Lung (tissue), 12 donors: Measurements from ENCODE around the gene FUT8. TPM values are rescaled to one million over a fixed set of nuclear protein-coding genes. Genes with fewer than 3 reads are reported as not detected.

Source experiments
- ATAC-seq: fragments of 200-7000 bp; cut with Tn5 transposase; one replicate; pipeline ENCODE4 v1.9.1; 2020; ENCODE audit warnings: moderate number of reproducible peaks; ENCODE audit not compliant: insufficient read depth, low FRiP score
- DNase-seq, 3 donors: peaks; one replicate each; pipeline ENCODE4 v3.0.0-alpha.2; 2013 to 2017
- H3K27ac ChIP-seq, 2 donors: one replicate each; pipeline ENCODE4 v1.5.1; 2013; ENCODE audit warnings: mild to moderate bottlenecking in 2 of 2, moderate library complexity in 2 of 2, control low read depth in 1 of 2, inconsistent platforms in 1 of 2, low read depth in 1 of 2, low read length in 1 of 2
- H3K27me3 ChIP-seq, 3 donors: one replicate each; pipeline ENCODE4 v1.5.1; 2013; ENCODE audit warnings: low read length in 2 of 3; ENCODE audit not compliant: control insufficient read depth in 3 of 3, insufficient read depth in 3 of 3
- H3K36me3 ChIP-seq, 4 donors: one replicate each; pipeline ENCODE4 v1.5.1; 2013; ENCODE audit warnings: low read length in 4 of 4, mild to moderate bottlenecking in 1 of 4, moderate library complexity in 1 of 4; ENCODE audit not compliant: control insufficient read depth in 4 of 4, insufficient read depth in 4 of 4
- H3K4me1 ChIP-seq, 5 donors: one replicate each; pipeline ENCODE4 v1.5.1; 2013; ENCODE audit warnings: low read length in 5 of 5, mild to moderate bottlenecking in 2 of 5, moderate library complexity in 1 of 5; ENCODE audit not compliant: control insufficient read depth in 5 of 5, insufficient read depth in 5 of 5
- H3K4me3 ChIP-seq: one replicate; pipeline ENCODE4 v1.5.1; 2013; ENCODE audit warnings: mild to moderate bottlenecking, control low read depth, moderate library complexity
- H3K9ac ChIP-seq, 2 donors: one replicate each; pipeline ENCODE4 v1.5.1; 2013; ENCODE audit warnings: low read length in 2 of 2, control low read depth in 1 of 2; ENCODE audit not compliant: insufficient read depth in 1 of 2
- H3K9me3 ChIP-seq, 4 donors: one replicate each; pipeline ENCODE4 v1.5.1; 2013; ENCODE audit warnings: low read length in 3 of 4, mild to moderate bottlenecking in 1 of 4, moderate library complexity in 1 of 4; ENCODE audit not compliant: control insufficient read depth in 4 of 4, insufficient read depth in 3 of 4
- CTCF ChIP-seq: IDR thresholded peaks from 2 replicates; pipeline ENCODE4 v1.5.1; 2012; ENCODE audit warnings: mild to moderate bottlenecking; ENCODE audit errors: control extremely low read depth, extremely low read depth
- WGBS, 2 donors: extraction: QIAGEN DNeasy Blood & Tissue Kit; methylation state at CpG; one replicate each; pipeline ENCODE4 v1.1.7; 2013; 5-methylcytosine and 5-hydroxymethylcytosine counted together
- polyA plus RNA-seq, 2 donors: library from polyadenylated mRNA; stranded (reverse); fragments of 200-250 nt; gene quantifications; one replicate each; pipeline ENCODE4 v1.2.1, GENCODE V29; 2013
- total RNA-seq, 2 donors: library from RNA; depleted of rRNA in 1 of 2; stranded (reverse); fragments of >200 nt in 1 of 2; gene quantifications; one replicate each; pipeline ENCODE4 v1.2.1, GENCODE V29; 2014 to 2021
- donor health status: control.
- donor health status: control.
- donor health status: Bipolar disorder and iron deficiency.
- donor health status: healthy.
- donor health status: DM: yes; HTN: yes; CAD: no.

The FUT8 gene
- total and polyA plus RNA-seq, 4 donors: 9.9 to 98.5 (median 25.8) TPM

GRCh38 chr14:65772466-65772865 is 359.9 kb downstream of the FUT8 start:
- 64 to 68% methylated on average over 8 of the region's 8 CpGs for WGBS, 2 donors
- Histone ChIP-seq H3K9ac (no peak overlapping the region), H3K27ac (no peak overlapping the region), H3K4me1 (no peaks in the 10 kb centered on the region), H3K27me3 (no peaks in the 10 kb centered on the region), H3K9me3 (peaks cover 0 to 2% (median 0%) of the 10 kb centered on the region in 4 donors), H3K36me3 (no peaks in the 10 kb centered on the region), H3K4me3 (no peak overlapping the region)
- ATAC-seq: no peak
- no peak for DNase-seq
- TF ChIP-seq CTCF: no peak

GRCh38 chr14:65772921-65773574 is 360.5 kb downstream of the FUT8 start:
- ATAC-seq: no peak

GRCh38 chr14:65774041-65774440 is 361.5 kb downstream of the FUT8 start:
- Histone ChIP-seq H3K27me3 (no peaks in the 10 kb centered on the region), H3K4me3 (no peak overlapping the region), H3K36me3 (no peaks in the 10 kb centered on the region), H3K27ac (no peak overlapping the region), H3K4me1 (no peaks in the 10 kb centered on the region), H3K9me3 (peaks cover 0 to 2% (median 0%) of the 10 kb centered on the region in 4 donors), H3K9ac (no peak overlapping the region)
- DNase-seq: no peak
- ATAC-seq: no peak
- WGBS, 2 donors: 73 to 83% methylated on average over 1 of the region's 1 CpG
- TF ChIP-seq CTCF: no peak

More at GRCh38 chr14:65772921-65773574, 360.5 kb downstream of the FUT8 start:
- Histone ChIP-seq H3K27me3 (no peaks in the 10 kb centered on the region), H3K9ac (no peak overlapping the region), H3K27ac (no peak overlapping the region), H3K36me3 (no peaks in the 10 kb centered on the region), H3K9me3 (peaks cover 0 to 2% (median 0%) of the 10 kb centered on the region in 4 donors), H3K4me1 (no peaks in the 10 kb centered on the region), H3K4me3 (no peak overlapping the region)
- no peak for TF ChIP-seq CTCF
- 44 to 52% methylated on average over 4 of the region's 4 CpGs for WGBS, 2 donors
- peak in 2 of 3 donors; percentile 6 to 17 for DNase-seq
